Umbilical cord (tissue), 2 donors: ENCODE results near the gene NACC2. TPM values are rescaled to one million over a fixed set of nuclear protein-coding genes. Genes with fewer than 3 reads are reported as not detected.
"Not testable (repeated sequence)": the region's sequence is repeated elsewhere in the genome, so short reads cannot be mapped to it uniquely, and the experiment has no call there.

Experiments
- DNase-seq: peaks from one replicate; pipeline ENCODE4 v3.0.0-alpha.2; 2015; ENCODE audit warnings: low spot score
- total RNA-seq: library from RNA; depleted of rRNA; stranded (reverse); fragments of >200 nt; gene quantifications from one replicate; pipeline ENCODE4 v1.2.3, GENCODE V29; 2014; ENCODE audit warnings: low replicate concordance; ENCODE audit not compliant: insufficient read depth

Gene NACC2
- total RNA-seq, 1 donor from 2014 or later, result 23.4 TPM

DNA sequence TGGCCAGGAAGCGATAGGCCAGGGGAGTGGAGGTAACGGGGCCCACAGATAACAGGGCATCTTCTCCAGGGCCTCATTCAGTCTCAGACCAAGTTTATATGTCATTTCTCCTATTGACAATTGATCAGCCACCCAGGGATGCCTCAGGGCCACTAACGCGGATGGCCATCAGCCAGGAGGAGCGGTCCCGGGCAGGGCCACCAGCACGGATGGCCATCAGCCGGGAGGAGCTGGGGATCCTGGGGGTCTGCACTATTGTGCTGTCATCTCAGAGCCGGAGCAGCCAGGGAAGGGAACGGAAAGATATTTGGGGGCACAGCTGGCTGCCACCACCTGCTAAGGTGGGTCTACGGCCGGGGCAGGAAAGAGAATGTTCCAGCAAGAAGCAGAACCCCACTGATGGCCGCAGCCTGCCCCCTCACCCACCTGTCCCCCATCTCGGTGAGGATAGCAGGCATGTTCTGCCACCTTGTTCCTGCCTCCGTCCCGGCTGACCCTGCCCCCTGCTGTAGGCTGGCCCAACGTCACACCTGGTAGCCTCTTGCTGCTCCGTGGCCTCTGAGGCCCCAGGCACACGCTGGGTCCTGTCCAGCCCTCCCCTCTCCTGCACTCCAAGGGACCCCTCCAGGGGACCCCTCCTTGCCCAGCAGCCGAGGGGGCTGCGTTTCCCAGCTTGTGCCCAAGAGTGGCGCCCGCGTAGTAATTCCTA lies 112.4 kb downstream of the NACC2 start:
- no peak for DNase-seq

DNA sequence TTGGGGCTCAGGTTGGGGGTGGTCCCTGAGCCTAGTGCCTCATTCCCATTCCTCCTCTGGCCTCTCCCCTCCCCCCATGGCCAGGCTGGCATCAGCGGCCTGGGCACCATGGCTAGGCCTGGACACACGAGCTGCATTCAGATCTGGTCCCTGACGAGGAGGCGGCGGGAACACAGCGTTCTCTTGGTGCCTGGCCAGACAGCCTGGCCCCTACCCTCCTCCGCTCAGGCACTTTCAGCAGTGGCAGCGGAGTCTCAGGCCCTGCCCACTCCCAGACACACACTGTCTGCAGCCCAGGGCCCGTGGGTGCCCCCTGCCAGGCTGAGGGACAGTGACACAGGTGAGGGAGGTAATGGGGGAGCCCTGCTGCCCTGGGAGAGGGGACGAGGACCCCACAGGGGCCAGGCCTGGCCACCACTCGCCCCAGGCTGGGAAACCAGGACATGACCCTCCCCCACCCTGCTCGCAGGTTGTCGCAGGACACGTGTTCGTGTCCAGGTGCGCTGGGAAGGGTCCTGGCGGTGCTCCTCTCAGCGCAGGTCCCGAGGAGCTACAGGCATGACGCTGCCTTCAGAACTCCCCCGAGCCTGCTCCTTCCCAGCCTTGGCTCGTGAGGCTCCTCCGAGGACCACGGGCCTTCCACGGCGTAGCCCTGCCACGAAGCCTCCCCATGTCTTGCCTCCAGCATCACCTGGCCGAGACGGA lies 114.0 kb downstream of the NACC2 start:
- no peak for DNase-seq

DNA sequence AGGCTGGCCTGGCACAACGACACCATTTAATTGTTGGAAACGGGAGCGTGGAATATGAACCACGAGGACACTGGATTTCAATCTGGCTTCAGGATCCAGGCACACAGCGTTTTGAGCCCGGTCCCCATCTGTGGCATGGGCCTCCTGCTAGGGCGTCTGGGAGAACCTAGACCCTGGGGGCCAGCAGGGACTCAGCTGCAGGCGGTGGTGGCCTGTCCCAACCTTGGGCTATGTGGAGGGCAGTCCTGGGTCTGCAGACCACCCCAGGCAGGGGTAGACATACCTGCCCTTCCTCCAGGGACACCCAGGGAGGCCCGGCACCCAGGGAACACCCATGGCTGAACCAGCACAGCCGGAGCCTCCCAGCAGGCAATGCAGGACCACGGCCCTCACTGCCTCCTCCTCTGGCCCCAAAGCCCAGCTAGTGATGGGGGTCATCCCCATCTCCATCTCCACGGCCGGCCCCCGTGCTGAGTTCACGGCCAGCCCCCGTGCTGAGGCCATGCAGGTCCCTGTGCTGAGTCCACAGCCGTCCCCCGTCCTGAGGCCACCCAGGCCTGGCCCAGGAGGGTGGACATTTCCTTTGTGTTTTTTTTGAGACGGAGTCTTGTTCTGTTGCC lies 115.4 kb downstream of the NACC2 start:
- DNase-seq, result no peak

DNA sequence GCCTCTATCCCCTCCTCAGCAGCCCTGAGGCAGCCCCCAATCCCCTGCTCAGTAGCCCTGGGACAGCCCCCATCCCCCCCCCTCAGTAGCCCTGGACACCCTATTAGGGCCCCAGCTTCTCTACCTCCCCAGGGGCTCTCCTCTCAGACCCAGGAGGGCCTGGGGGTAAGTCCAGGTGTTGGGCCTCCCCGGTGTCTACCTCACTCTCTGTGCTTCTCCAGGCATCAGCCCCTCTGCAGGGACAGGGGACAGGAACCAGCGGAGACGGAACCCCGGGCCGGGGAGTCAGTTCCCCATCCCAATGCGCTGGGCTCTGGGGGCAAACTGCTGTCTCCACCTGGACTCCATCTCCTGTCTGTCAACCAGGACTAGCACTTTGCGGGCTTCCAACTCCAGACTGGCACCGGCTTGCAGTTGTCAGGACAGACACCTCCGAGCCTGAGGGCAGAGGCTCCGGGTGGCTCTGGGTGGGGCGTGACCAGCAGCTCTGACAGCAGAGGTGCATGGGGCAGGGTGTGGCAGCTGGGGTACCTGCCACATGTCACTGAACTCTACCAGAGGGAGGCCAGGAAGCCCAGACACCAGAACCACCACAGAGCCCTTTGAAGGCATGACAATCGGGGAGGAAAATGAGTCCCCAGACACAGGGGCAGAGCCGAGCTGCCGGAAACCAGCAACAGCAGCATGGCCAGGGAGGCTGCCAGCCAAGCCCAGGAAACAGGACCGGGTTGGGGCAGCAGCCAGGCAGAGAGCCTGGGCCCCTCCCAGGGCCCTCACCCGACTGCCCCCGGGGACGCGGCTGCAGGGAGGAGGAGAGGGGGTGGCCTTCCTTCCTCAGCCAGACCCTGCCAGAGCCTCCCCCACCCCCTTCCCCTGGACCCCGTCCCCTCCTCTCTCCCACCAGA lies 116.2 kb downstream of the NACC2 start:
- DNase-seq, result no peak

DNA sequence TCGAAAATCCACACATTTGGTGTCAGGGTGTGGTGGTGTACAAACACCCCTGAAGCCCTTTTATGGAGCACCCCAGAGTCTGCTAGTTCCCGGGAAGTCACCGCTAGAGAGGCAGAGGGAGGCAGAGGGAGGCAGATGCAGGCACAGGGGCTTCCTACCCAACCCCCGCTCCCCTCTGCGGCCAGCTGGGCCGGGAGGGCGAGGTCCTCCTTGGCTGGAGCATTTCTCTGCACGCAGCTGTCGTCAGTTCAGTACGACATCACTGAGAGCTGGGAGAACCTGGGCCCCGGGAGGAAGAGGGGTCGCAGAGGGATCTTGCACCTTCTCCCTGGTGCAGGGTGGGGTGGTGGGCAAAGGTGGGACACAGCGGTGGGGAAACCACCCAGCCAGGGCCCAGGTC lies 118.1 kb downstream of the NACC2 start:
- DNase-seq, result peak; percentile 33

DNA sequence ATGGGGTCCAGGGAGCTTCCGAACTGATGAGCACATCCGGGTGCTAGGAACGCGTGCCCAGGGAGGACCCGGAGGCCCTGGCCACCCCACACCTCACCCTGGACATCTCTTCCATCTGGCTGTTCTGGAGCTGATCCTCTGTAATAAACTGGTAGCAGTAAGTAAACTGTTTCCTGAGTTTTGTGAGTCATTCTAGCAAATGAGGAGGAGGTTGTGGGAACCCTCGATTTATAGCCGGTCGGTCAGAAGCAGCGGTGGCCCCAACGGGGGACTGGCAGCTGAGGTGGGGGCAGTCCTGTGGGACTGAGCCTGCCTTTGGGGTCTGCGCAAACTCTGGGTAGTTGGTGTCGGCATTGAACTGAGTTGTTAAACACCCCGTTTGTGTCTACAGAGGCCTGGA lies 118.6 kb downstream of the NACC2 start:
- DNase-seq, result peak; percentile 59

DNA sequence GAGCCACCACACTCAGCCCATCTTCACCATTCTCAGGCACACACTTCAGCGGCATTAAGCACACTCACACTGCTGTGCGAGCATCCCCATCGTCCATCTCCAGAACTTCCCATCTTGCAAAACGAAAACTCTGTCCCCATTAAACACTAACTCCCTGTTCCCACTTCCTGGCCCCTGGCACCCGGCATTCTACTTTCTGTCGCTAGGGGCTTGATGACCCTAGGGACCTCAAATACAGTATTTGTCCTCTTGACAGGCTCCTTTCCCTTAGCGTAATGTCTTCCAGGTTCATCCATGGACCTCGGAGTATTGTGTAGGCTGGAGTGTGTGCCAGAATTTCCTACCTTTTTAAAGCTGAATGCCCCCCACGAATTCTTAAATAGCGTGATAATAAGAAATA lies 119.3 kb downstream of the NACC2 start:
- no peak for DNase-seq

DNA sequence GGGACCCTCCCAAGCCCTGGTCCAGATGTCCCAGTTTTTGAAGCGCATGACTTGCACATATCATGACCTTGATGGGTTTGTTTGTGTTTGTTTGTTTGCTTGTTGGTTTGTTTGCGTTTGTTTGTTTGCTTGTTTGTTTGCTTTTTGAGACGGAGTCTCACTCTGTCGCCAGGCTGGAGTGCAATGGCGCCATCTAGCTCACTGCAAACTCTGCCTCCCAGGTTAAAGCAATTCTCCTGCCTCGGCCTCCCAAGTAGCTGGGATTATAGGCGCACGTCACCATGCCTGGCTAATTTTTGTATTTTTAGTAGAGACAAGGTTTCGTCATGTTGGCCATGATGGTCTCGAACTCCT lies 120.9 kb downstream of the NACC2 start:
- DNase-seq, result no peak

DNA sequence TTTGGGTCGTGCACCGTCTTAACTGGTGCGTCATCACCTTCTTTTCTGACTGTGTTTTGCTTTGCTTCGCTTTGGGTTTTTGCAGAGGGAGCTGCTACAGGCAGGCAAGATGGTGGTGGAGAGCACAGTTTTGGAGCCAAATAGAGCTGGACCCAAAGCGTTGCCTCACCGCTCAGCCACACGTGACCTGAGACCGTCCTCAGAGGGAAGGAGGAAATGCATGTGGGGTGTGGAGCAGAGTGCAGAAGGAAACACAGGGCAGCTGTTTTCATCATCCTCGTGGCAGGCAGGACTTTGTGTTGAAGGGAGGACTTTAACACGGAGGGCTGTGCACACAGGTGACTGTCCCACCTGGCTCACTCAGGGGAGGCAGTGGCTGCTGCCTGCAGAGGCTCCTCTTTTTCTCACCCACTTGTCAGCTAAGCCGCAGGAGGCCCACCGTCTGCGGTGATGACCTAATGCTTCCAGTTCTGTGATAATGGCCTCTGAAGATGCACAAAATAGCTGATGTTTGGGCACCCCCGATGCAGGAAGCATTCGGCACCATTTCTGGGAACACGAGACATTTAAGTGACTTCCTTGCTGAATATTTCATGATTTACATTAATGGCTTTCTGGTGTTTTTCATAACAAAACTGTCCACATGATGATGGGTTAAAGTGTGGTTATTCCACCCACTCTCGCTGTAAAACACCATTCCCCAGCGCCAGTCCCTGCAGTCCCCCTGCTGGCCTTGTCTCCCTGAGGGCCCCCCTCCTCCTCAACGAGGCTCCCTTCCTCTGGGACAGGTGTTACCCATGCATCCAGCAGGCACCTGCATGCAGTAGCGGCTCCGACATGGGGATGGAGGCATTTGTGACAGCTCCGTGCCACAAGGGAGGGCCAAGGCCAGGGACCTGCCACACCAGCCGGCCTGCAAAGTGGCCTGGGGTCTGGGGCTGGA lies 121.5 kb downstream of the NACC2 start:
- no peak for DNase-seq

DNA sequence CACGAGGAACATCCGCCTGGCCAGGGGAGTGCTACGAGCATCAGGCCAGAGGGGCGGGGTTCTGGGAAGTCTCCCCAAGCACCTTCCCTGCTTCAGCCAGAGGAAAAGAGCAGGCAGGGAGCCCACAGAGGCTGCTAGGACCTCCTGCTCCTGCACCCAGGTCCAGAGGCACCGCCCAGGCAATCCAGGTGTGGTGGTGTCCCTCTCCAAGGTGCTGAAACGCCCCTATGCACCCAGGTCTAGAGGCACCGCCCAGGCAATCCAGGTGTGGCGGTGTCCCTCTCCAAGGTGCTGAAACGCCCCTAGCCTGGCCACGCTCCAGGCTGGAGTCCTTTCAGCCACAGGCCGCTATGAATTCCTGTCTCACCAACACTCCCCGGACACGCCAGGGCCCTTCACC lies 123.2 kb downstream of the NACC2 start:
- DNase-seq, result no peak

DNA sequence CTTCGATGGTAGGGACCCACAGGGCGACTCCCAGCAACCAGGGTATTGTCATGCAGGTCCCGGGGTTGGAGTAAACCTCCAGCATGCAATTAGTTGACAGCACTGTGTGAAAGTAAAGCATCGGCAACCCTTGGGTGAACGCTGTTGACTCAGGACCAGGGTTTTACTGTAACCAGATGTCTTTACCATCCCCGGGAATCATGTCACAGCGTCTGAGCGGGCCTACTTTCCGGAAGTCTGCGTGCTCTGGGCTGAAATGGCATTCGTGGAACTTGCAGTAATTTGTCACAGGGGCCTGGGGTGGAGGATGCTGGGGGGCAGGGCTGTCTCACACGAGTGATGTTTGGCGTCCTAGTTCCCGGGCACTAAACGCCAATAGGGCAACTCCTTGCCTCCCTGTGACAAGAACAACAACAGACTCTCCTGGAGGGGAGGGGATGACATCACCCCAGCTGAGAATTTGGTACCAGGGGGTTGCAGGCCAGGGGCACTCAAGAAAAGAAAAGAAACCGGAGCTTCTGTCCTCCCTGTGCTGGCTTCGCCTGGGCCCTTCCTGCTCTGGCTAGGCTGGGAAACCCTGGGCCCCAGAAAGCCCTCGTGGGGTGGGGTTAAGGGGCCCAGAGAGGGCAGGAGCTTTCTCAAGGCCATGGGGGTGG lies 123.8 kb downstream of the NACC2 start:
- no peak for DNase-seq

DNA sequence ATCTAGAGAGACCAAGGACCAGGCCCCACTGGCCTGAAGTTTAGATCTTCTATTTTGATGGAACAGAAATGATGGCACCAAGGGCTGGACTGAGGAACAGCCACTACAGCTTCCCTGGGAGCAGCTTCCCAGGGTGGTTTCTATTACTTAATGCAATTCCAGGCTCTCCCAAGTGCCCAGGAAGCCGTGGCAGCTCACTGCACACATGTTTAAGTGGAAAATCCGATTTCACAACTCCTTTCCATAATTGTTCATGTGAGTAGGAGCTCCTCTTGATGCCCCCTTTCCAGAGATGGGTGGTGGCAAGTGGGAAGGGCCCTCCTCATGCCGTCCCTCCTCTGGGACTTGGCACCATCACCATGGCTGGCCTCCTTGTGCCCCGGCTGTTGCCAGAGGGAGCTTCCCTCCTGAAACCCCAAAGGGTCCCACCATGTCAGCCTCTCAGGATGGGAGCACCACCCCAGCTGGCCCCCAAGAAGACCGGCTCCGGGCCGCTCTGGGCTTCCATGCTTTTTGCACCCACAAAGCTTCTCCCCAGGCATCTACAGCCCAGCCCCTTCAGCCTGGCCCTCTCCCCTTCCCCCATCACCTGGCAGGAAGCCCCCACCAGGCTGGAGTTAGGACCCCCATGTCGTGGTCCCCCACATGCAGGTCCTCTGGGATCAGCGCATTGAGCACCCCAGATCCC lies 124.8 kb downstream of the NACC2 start:
- DNase-seq, result no peak

DNA sequence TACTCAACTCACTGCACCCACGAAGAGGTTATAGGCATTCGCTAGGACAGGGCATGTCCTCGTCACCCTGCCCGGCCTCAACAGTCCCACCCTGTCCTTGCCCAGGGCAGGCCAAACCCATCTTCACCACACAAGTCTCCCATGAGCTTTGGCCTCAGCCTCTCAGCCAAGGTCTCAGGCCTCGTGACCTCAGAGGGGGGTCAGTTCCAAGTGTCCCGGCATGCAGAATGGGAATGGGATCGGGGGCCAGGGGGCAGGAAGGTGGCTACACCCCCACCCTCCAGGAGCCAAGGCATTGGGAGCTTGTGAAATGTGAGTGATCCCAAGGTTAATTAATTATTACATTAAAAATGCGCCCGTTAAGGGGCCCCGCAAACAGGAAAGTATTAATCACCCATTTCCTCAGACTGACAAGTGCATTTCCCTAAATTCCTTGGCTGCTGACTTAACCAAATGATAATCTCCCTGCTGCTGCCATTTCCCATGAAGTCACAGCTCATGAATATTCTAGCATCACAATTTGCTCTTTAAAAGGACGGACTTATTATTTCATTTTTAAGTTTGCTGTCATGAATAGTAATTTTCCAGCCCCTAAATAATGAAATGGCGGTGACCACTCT lies 125.9 kb downstream of the NACC2 start:
- DNase-seq, result no peak

DNA sequence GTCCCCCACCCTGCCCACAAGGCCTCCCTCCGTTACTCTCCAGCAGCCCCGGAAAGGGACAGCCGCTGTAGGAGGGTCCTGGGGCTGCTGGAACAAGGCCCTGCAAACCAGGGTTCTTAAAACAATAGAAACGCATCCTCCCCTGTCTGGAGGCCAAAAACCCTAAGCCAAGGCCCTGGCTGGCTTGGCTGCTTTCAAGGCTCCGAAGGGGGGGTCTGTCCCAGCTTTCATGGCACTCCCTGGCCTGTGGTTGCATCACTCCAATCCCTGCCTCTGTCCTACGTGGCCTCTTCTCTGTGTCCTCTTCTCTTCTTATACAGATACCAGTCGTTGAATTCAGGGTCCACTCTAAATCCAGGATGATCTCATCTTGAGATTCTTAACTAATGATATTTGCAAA lies 126.5 kb downstream of the NACC2 start:
- DNase-seq, result no peak

DNA sequence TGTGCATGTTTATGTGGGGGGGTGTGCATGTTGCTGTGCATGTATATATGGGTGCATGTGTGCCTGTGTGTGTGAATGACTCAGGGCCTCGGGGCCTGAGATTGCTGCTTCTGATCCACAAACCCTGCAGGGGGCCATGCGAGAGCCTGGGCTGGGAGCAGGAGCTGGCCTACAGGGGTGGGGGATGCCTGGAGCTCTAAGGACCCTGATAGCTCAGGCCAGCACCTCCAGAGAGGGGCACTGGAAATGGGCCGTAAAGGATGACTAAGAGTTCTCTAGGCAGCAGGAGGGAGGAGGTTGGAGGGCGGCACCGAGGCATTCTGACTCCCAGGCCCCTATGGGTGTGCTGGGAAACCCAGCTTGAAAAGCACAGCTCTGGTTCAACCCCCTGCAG lies 127.0 kb downstream of the NACC2 start:
- DNase-seq, result no peak

DNA sequence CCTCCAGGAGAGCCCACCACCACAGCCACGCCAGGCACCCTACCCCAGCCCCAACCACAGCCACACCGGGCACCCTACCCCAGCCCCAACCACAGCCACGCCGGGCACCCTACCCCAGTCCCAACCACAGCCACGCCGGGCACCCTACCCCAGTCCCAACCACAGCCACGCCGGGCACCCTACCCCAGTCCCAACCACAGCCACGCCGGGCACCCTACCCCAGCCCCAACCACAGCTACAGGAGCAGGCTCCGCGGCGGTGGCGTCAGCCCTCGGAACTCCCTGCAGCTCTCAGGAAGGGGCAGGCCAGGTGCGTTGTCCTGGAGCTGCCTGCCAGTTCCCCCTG lies 128.2 kb downstream of the NACC2 start:
- DNase-seq, result not testable (repeated sequence)

DNA sequence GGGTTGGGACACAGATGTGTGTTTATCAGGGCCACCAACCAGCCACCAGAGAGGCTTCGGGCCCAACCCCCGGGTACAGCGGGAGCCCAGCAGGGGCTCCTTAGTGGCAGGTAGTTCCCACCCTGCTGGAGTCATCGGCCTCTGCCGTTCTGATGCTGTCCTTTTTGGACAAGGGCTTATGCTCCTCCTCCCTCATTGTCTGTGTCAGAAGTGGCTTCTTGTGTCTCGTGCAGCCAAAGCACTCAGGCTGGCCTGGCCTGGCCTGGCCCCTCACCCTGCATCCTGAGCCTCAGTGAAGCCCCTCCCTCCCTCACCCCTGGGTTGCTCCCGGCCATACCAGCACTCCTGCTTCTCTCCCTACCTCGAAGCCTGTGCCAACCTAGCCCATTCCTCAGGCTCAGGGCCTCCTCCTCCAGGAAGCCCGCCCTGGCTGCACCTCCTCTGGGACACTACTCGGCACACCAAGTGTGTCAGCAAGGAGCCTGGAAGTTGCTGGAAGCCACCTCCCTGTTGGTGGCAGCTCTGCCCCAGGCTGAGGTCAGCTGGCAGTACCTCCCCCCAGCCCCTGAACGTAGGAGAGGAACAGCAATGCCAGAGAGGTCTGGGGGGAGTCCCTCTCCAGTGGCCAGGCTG lies 129.8 kb downstream of the NACC2 start:
- no peak for DNase-seq

DNA sequence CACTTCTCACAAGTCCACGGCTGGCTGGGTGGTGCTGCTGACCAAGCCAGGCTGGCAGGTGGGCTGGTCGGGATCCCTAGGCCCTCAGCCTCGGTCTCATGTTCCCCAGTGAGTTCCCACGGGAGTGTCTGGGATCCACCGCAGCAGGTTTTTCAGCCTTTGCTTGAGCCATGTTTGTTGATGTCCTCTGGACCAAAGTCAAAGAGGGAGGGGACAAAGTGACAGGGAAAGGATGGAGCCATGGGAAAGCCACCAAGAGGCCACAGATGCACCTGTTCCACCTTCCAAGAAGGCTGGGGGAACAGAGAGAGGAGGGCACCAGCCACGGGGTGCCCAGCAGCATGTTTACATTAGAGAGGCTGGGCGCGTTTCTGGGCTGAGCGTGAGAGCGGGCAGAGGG lies 131.2 kb downstream of the NACC2 start:
- no peak for DNase-seq

DNA sequence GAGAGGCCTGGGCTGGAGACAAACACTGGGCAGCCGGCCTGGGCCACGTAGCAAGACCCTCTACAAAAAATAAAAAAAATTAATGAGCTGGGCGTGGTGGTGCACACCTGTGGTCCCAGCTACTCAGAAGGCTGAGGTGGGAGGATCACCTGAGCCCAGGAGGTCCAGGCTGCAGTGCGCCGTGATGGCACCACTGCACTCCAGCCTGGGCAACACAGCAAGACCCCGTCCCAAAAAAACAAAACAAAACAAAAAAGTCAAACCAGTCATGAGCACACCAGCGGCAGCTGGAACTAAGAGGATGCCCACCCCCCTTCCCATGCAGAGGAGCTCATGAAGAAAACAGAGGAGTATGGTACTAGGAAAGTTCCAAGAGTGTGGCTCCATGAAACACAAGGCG lies 131.8 kb downstream of the NACC2 start:
- DNase-seq, result no peak
